Hepatic stellate cell (primary cell): ENCODE data around the gene RFX1.
"Not testable (repeated sequence)": the region's sequence is repeated elsewhere in the genome, so short reads cannot be mapped to it uniquely, and the experiment has no call there.

Experiments used
- DNase-seq: peaks from one replicate; pipeline ENCODE4 v3.0.0; 2011; ENCODE audit warnings: low spot score

Gene RFX1

GRCh38 chr19:13979244-13979615 is 26.9 kb downstream of the RFX1 start:
- no peak for DNase-seq

GRCh38 chr19:13978351-13979243 is 27.5 kb downstream of the RFX1 start:
- no peak for DNase-seq

GRCh38 chr19:13977803-13978202 is 28.3 kb downstream of the RFX1 start:
- no peak for DNase-seq

GRCh38 chr19:13976446-13976845 is 29.7 kb downstream of the RFX1 start:
- no peak for DNase-seq

- DNase-seq, result no peak
Observed at GRCh38 chr19:13975870-13976269, 30.2 kb downstream of the RFX1 start.

GRCh38 chr19:13974073-13974472 is 32.0 kb downstream of the RFX1 start:
- no peak for DNase-seq

- DNase-seq, result not testable (repeated sequence)
Observed at GRCh38 chr19:13973479-13973878, 32.6 kb downstream of the RFX1 start.

- DNase-seq, result no peak
Observed at GRCh38 chr19:13972368-13973155, 33.6 kb downstream of the RFX1 start.

- DNase-seq, result not testable (repeated sequence)
Observed at GRCh38 chr19:13971868-13972267, 34.3 kb downstream of the RFX1 start.

- no peak for DNase-seq
Observed at GRCh38 chr19:13969897-13970296, 36.2 kb downstream of the RFX1 start.

- DNase-seq, result no peak
Observed at GRCh38 chr19:13968999-13969398, 37.1 kb downstream of the RFX1 start.

GRCh38 chr19:13968383-13968935 is 37.7 kb downstream of the RFX1 start:
- DNase-seq, result no peak

GRCh38 chr19:13967206-13967605 is 38.9 kb downstream of the RFX1 start:
- not testable (repeated sequence) for DNase-seq

- no peak for DNase-seq
Observed at GRCh38 chr19:13966684-13967128, 39.4 kb downstream of the RFX1 start.

- DNase-seq, result no peak
Observed at GRCh38 chr19:13965926-13966683, 40.0 kb downstream of the RFX1 start.

GRCh38 chr19:13965377-13965896 is 40.7 kb downstream of the RFX1 start:
- DNase-seq, result no peak

- DNase-seq, result peak; percentile 67
Observed at GRCh38 chr19:13964776-13965175, 41.3 kb downstream of the RFX1 start.

- DNase-seq, result no peak
Observed at GRCh38 chr19:13963603-13964105, 42.5 kb downstream of the RFX1 start.

GRCh38 chr19:13962699-13963602 is 43.2 kb downstream of the RFX1 start:
- DNase-seq, result no peak
